ENCODE data around the gene ACYP1.
"Not testable (repeated sequence)": the region's sequence is repeated elsewhere in the genome, so short reads cannot be mapped to it uniquely, and the experiment has no call there.

ACYP1 gene

DNA sequence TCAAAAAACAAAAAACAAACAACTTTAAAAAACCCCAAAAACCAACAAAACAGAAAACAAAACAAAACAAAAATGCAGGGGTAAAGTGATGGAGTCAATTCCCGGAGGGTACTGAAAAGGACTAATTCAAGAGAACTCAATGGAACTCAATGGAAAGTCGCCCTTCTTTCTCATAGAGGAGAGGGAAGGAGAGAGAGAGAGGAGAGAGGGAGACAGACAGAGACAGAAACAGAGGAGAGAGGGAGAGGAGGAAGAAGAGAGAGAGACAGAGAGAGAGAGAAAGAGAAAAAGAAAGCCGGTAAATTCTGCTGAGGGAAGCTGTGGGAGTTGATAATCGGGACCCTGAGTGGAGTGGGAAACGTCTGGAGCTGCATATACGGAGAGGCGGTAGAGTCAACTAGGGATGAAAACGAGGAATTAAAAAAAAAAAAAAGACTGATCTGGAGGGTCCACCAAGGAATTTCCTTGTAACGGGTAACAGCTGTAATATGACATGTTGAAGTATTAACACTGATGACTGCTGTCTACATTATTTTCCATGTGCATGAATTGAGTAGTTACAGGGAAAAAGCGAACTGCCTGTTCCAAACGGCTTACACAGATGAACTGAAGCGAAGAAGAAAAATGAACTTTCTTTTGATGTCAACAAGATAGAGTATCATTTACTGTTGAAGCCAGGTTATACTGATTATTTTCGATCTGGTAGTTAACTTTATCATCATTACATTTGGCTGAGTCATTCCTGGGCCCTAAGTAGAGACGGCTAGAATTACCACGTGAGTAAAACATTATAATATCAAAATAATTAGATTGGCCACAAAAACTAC is 4.7 kb upstream of the ACYP1 start:
- DNase-seq (ENCODE audit: low read depth), result no peak

GRCh38 chr14:75067765-75068164 is 3.9 kb upstream of the ACYP1 start:
- not testable (repeated sequence) for DNase-seq (ENCODE audit: low read depth)

DNA sequence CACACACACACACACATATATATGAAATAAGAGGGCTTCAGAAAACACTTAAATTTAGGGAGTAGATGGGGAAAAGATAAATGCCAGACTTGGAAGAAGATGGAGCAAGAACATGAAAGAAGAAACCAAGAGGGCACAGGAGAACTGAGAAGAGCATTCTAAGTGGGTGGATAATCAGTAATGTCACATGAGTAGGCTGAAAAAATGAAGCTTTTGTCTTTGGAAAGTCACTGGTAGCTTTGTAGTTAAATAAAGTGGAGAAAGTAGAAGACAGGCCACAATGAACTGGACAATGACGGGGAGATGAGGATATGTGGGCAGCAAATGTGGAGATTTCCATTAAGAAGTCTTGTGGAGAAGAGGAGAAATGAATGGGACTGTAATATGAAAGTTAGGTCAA is 3.4 kb upstream of the ACYP1 start:
- no peak for DNase-seq (ENCODE audit: low read depth)

DNA sequence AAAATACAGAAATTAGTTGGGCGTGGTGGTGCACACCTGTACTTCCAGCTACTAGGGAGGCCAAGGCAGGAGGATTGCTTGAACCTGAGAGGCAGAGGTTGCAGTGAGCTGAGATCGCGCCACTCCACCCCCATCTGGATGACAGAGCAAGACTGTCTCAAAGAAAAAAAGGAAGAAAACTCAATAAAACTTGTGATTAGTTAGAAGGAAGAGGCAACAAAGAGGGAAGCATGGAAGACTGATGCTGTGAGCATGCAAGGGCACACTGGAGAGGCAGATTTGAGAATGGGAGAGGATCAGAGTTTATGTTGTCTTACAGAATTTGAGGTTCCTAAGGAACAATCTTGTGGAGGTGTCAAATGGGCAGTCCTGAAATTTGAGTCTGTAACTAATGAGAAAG is 2.9 kb upstream of the ACYP1 start:
- no peak for DNase-seq (ENCODE audit: low read depth)

DNA sequence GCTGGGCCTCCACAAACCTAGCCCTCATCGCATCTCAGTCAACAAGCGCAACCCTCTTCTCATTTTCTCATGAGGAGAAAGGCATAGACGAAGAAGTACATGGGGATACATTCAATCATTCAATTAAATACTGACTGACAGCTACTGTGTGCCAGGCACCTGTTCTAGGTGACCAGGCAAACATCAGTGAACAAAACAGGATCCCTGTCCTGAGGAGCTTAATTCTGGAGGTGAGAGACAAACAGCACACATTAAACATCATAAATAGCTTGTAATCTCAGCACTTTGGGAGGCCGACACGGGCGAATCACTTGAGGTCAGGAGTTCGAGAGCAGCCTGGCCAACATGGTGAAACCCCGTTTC is 362 bp upstream of the ACYP1 start:
- DNase-seq (ENCODE audit: low read depth), result no peak

DNA sequence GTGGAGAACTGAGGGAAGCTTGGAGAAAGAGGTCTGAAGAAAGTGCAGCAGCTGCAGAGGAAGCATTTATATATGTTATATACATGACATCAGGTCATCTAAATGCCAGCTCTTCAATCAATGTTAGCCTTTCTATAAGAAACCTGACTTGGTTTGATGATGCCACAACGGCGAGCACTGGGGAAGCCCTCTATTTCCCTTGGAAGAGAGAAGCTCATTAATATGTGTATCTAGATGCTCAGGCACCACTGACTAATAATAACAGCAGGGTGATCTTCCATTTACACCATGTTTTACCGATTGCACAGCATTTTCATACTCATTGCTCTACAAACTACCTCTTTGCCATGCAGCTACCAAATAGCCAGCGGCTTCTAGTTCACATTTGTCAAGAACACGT is 811 bp downstream of the ACYP1 start:
- no peak for DNase-seq (ENCODE audit: low read depth)

- DNase-seq (ENCODE audit: low read depth), result no peak
Observed at GRCh38 chr14:75060420-75060819, 3.4 kb downstream of the ACYP1 start.

GRCh38 chr14:75059642-75060041 is 4.2 kb downstream of the ACYP1 start:
- no peak for DNase-seq (ENCODE audit: low read depth)

GRCh38 chr14:75054421-75054820 is 9.4 kb downstream of the ACYP1 start:
- DNase-seq (ENCODE audit: low read depth), result no peak

DNA sequence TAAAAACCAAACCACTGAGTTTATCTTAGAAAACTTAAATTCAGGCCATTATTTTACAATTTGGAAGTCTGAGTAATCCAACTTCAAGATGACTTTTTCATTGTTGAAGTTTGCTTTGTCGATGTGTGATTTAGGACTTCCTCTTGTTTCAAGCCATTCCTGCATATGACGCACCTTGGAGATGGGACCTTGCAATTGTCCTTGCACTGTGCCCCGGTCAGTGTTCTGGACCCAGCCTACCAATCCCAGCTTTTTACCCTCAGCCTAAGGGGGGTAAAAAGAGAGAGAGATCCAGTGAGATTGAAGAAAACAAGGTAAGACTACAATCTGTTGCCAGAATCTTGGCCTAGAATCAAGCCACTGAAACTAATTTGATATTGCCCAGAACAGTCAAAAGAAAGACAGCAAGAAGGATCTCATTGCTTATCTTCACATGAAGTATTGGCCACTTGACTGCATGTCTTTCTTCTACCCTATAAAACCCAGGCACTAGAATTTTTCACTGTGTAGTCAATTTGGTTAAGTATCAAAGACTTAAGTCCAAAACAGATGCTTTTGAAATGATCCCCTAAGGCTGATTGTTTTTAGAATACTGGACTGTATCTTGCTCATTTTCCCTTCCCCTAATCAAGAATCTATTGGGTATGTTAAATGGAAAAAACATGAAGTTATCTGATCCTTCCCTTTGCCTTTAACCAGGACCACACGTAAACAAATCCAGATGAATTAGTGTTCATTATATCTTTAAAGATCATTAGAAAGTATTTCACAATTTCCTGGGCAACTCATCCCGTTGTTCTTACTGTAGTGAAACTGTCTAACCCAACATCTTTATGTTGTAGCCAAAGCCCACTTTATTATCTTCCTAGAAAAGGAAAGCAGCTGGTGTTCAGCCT is 10.2 kb downstream of the ACYP1 start:
- no peak for DNase-seq (ENCODE audit: low read depth)

DNA sequence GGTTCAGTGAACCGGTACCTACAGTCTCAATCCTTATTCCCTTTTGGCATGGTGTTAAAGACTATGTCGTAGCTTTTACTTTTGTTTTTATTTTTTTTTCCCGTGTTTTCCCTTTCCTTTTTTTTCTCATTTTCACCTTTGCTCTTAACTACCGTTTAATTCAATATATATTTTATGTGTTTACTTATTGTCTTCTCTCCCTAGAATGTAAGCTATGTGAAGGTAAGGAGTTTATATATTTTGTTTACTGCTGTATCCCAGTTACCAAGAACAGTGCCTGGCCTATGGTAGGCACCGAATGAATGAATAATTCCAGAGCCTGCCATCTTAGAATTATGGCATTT is 12.3 kb downstream of the ACYP1 start:
- DNase-seq (ENCODE audit: low read depth), result no peak

DNA sequence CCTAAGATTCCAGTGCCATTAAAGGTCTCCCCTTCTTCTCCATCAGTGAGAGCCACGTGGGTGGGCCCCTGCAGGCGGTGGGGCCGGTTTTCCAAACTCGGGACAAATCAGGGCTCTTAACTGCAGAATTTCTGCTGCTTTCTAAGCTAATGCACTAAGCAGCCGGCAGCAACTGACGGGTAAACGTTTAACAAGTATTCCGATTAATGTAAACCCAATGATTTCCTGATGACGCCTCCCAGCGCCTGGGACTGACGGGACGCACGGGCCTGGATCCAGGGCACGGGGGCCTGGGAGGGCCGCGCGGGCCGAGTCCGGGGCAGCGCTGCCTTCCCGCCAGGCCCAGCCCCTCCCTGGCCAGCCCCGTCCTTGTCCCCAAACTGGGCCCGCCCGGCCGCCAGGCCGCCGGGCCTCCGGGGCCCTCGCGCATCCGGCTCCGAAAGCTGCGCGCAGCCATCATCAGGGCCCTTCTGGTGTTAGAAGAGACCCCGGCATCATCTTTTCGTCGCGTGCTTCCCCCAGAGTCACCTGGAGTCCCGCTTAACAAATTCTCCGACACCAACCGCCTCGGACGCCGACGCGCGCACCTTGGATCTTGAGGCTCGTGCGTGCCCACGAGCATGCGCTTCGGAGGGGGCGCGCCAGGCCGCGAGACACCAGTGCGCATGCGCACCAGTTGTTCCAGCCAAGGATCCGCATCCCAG is 12.8 kb downstream of the ACYP1 start, which contains the start of gene MLH3:
Gene MLH3 (minus strand): TSS at position 616 of the 704 bp plus-strand sequence. CDS start 1,812 bp downstream, outside the sequence.
- peak; percentile 47 for DNase-seq (ENCODE audit: low read depth)

DNA sequence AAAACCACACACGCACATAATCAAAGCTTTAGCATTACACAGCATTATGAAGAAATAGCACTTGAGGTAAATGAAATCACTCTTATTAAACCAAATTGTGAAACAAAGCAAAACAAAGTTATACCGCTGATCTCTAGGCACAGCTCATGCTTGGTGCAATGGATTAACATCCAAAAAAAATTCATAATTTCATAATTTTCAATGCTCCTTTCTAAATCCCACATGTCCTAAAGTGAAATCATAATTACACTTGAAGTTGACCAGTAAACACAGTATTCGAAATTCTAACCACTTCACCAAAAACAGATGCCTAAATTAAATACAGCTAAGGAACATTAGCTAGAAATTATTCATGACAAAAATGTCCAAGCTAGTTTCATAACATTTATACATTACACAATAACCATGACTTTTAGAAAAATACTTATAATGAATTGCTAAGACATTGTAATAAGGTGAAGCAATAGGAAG is 14.1 kb downstream of the ACYP1 start:
- DNase-seq (ENCODE audit: low read depth), result no peak

GRCh38 chr14:75049136-75049535 is 14.7 kb downstream of the ACYP1 start:
- DNase-seq (ENCODE audit: low read depth), result no peak

GRCh38 chr14:75048101-75048500 is 15.7 kb downstream of the ACYP1 start:
- no peak for DNase-seq (ENCODE audit: low read depth)

DNA sequence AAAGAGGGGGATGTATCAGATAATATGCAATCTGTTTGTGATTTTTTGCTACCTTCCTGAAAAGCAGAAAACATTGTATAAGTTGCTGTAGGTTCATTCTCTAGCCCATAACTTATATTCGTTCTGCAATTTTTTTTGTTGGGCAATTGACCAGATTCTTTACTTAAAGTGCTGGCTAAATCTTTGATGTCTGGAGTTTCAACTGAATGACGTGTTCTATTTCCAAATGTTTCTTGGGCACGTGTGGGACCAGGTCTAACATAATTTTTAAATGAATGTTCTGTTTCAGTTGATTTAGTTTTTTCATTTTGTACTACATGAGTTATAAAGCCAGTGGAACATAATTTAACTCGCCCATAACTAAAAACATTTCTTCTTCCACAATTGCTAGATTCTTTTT is 16.3 kb downstream of the ACYP1 start:
- DNase-seq (ENCODE audit: low read depth), result no peak

DNA sequence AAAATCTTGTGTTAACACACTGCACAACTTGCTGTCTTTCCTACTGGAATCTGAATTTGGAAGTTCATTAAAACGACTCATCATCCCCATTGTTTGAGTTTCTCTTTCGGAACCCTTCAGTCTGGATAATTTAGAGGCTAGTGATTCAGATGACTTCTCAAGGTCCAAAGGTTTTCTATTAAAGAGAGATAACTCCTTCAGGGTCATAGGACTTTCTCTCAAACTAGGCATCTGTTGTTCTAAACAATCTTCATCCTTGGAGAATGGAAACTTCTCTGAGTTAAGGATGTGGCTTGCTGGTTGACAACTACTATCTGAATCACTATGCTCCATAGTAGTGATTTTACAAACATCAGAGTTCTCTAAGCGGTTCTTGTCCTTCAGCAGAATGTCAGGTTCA is 16.9 kb downstream of the ACYP1 start:
- DNase-seq (ENCODE audit: low read depth), result no peak

GRCh38 chr14:75046275-75046674 is 17.5 kb downstream of the ACYP1 start:
- DNase-seq (ENCODE audit: low read depth), result no peak

- no peak for DNase-seq (ENCODE audit: low read depth)
Observed at GRCh38 chr14:75044752-75045151, 19.1 kb downstream of the ACYP1 start.

GRCh38 chr14:75044322-75044721 is 19.5 kb downstream of the ACYP1 start:
- no peak for DNase-seq (ENCODE audit: low read depth)

GRCh38 chr14:75042035-75042434 is 21.8 kb downstream of the ACYP1 start:
- no peak for DNase-seq (ENCODE audit: low read depth)

GRCh38 chr14:75041613-75042012 is 22.2 kb downstream of the ACYP1 start:
- DNase-seq (ENCODE audit: low read depth), result no peak

DNA sequence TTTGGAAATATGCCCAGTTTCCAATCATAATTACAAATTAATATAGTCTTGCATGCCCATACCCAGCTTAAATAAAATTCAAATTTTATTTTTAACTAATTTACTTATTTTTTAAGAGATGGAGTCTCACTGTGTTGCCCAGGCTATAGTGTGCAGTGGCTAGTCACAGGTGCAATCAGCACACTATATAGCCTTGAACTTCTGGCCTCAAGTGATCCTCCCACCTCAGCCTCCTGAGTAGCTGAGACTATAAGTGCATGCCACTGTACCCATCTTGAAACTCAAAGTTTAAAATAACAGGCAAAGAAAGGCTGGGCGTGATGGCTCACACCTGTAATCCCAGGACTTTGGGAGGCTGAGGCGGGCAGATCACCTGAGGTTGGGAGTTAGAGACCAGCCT is 22.9 kb downstream of the ACYP1 start:
- DNase-seq (ENCODE audit: low read depth), result no peak
